SK-N-SH (cell line): ENCODE results near the gene ADGRA1. TPM values are rescaled to one million over a fixed set of nuclear protein-coding genes. Genes with fewer than 3 reads are reported as not detected.

Experiments used
- CTCF ChIA-PET: fragments of 300-600, 350-600 bp; formaldehyde crosslinking; extraction: SDS; loops from one replicate; lab custom pipeline; 2021; lab: Yijun Ruan, JAX
- POLR2A ChIA-PET: fragments of 350-600 bp; sonication (Branson Sonifier 250); formaldehyde crosslinking; extraction: SDS; loops from one replicate; lab custom pipeline; 2020; ENCODE audit warnings: antibody characterized with exemption, inconsistent platforms; lab: Yijun Ruan, JAX
- DNase-seq: peaks from one replicate; pipeline ENCODE4 v3.0.0; 2012
- H2AFZ ChIP-seq: fragments of 200-600 bp; sonication (generic); 2 replicates; pipeline ENCODE4 v1.8.1; 2016; ENCODE audit warnings: antibody characterized with exemption, mild to moderate bottlenecking, low read depth
- H3F3A ChIP-seq: fragments of 200-600 bp; sonication (generic); replicated peaks from 2 replicates; pipeline ENCODE3; 2016; ENCODE audit warnings: antibody characterized with exemption, mild to moderate bottlenecking; ENCODE audit not compliant: insufficient read depth
- H3K27ac ChIP-seq, 2 experiments: fragments of 200-500 bp in 1 of 2; fragments of 200-600 bp in 1 of 2; sonication (Bioruptor generic) in 1 of 2; sonication (generic), shearing (Covaris generic) in 1 of 2; 2 replicates each; pipeline versions ENCODE4 v1.5.1 to v1.6.1; 2014 to 2016; ENCODE audit warnings: low read depth in 2 of 2, inconsistent platforms in 1 of 2, low read length in 1 of 2, mild to moderate bottlenecking in 1 of 2, mixed read lengths in 1 of 2
- H3K27me3 ChIP-seq: fragments of 200-600 bp; sonication (generic), shearing (Covaris generic); 2 replicates; pipeline ENCODE4 v1.6.1; 2016; ENCODE audit warnings: mixed run types; ENCODE audit not compliant: insufficient read depth
- H3K36me3 ChIP-seq, 2 experiments: fragments of 200-500 bp in 1 of 2; fragments of 200-600 bp in 1 of 2; sonication (Bioruptor generic) in 1 of 2; sonication (generic) in 1 of 2; replicated peaks in 1 of 2; 2 replicates each; pipeline versions ENCODE3 to v1.5.1; 2014 to 2016; ENCODE audit warnings: low read length in 1 of 2, mild to moderate bottlenecking in 1 of 2; ENCODE audit not compliant: insufficient read depth in 2 of 2, control insufficient read depth in 1 of 2
- H3K4me1 ChIP-seq, 2 experiments: fragments of 200-500 bp in 1 of 2; fragments of 200-600 bp in 1 of 2; sonication (Bioruptor generic) in 1 of 2; sonication (generic), shearing (Covaris generic) in 1 of 2; 2 replicates each; pipeline versions ENCODE4 v1.5.1 to v1.6.1; 2014 to 2016; ENCODE audit warnings: low read depth in 1 of 2, low read length in 1 of 2, mixed run types in 1 of 2; ENCODE audit not compliant: insufficient read depth in 2 of 2, control insufficient read depth in 1 of 2
- H3K4me2 ChIP-seq: fragments of 200-600 bp; sonication (generic), shearing (Covaris generic); 2 replicates; pipeline ENCODE4 v1.6.1; 2017; ENCODE audit warnings: mixed run types
- H3K4me3 ChIP-seq, 2 experiments: fragments of 200-500 bp in 1 of 2; fragments of 200-600 bp in 1 of 2; sonication (Bioruptor generic) in 1 of 2; sonication (generic), shearing (Covaris generic) in 1 of 2; 2 replicates each; pipeline versions ENCODE4 v1.5.1 to v1.8.1; 2014 to 2016; ENCODE audit warnings: low read depth in 2 of 2, inconsistent platforms in 1 of 2, low read length in 1 of 2, mild to moderate bottlenecking in 1 of 2, mixed read lengths in 1 of 2, moderate library complexity in 1 of 2
- H3K79me2 ChIP-seq: fragments of 200-600 bp; sonication (generic); 2 replicates; pipeline ENCODE4 v1.8.1; 2017; ENCODE audit warnings: mild to moderate bottlenecking; ENCODE audit not compliant: insufficient read depth
- H3K9ac ChIP-seq: fragments of 200-600 bp; sonication (generic); 2 replicates; pipeline ENCODE4 v1.6.1; 2017; ENCODE audit warnings: mixed run types
- H3K9me2 ChIP-seq: fragments of 200-600 bp; sonication (generic); 2 replicates; pipeline ENCODE4 v1.6.1; 2017; ENCODE audit warnings: mixed run types
- H3K9me3 ChIP-seq: fragments of 200-600 bp; sonication (generic); 2 replicates; pipeline ENCODE4 v1.6.1; 2017; ENCODE audit warnings: mixed run types, mild to moderate bottlenecking, moderate library complexity
- H4K20me1 ChIP-seq: fragments of 200-600 bp; sonication (generic); 2 replicates; pipeline ENCODE4 v1.6.1; 2017; ENCODE audit warnings: mild to moderate bottlenecking, mixed run types; ENCODE audit not compliant: insufficient read depth
- EZH2phosphoT487 ChIP-seq: fragments of 200-600 bp; sonication (generic); IDR thresholded peaks from 2 replicates; pipeline ENCODE4 v1.6.1; 2017; ENCODE audit warnings: low read depth, mixed run types, mild to moderate bottlenecking, antibody characterized with exemption, moderate library complexity, borderline replicate concordance
- FOSL2 ChIP-seq: IDR thresholded peaks from 2 replicates; pipeline ENCODE4 v1.4.0; 2012; ENCODE audit warnings: low read depth, mild to moderate bottlenecking, moderate library complexity, borderline replicate concordance
- FOXJ3 ChIP-seq: sonication (generic); formaldehyde crosslinking; IDR thresholded peaks from 2 replicates; pipeline ENCODE4 v1.5.1; 2020; ENCODE audit warnings: mild to moderate bottlenecking, missing genetic modification reagents
- FOXM1 ChIP-seq: IDR thresholded peaks from 2 replicates; pipeline ENCODE4 v1.4.0; 2012; ENCODE audit warnings: low read depth, mild to moderate bottlenecking
- GABPA ChIP-seq: IDR thresholded peaks from 2 replicates; pipeline ENCODE4 v1.4.0; 2012; ENCODE audit warnings: low read depth, mild to moderate bottlenecking
- GATA2 ChIP-seq: sonication (generic); formaldehyde crosslinking; IDR thresholded peaks from 2 replicates; pipeline ENCODE4 v1.5.0; 2020; ENCODE audit warnings: mild to moderate bottlenecking, missing genetic modification reagents
- MAX ChIP-seq: IDR thresholded peaks from 2 replicates; pipeline ENCODE4 v1.4.0; 2012; ENCODE audit warnings: low read depth
- MEF2A ChIP-seq: IDR thresholded peaks from 2 replicates; pipeline ENCODE4 v1.4.0; 2012; ENCODE audit warnings: low read depth, borderline replicate concordance
- MXI1 ChIP-seq: IDR thresholded peaks from 2 replicates; pipeline ENCODE4 v1.6.1; 2012; ENCODE audit warnings: mild to moderate bottlenecking, low read depth, low read length, improper control_type of control experiment
- NRF1 ChIP-seq: IDR thresholded peaks from 2 replicates; pipeline ENCODE4 v1.6.1; 2012; ENCODE audit warnings: low read depth, mild to moderate bottlenecking, low read length
- POLR2AphosphoS5 ChIP-seq: IDR thresholded peaks from 2 replicates; pipeline ENCODE4 v1.6.1; 2012; ENCODE audit warnings: low read depth, low read length
- RAD21 ChIP-seq: IDR thresholded peaks from 2 replicates; pipeline ENCODE4 v1.6.1; 2012; ENCODE audit warnings: mild to moderate bottlenecking, low read length
- RCOR1 ChIP-seq: fragments of 150-350 bp; IDR thresholded peaks from 2 replicates; pipeline ENCODE4 v1.6.1; 2017; ENCODE audit warnings: antibody characterized with exemption, low read length
- RFX5 ChIP-seq: IDR thresholded peaks from 2 replicates; pipeline ENCODE4 v1.6.1; 2012; ENCODE audit warnings: mild to moderate bottlenecking, improper control_type of control experiment, low read length
- SIN3A ChIP-seq: IDR thresholded peaks from 2 replicates; pipeline ENCODE4 v1.6.1; 2012; ENCODE audit warnings: low read depth, mild to moderate bottlenecking, low read length, moderate library complexity, borderline replicate concordance
- TCF12 ChIP-seq: IDR thresholded peaks from 2 replicates; pipeline ENCODE4 v1.4.0; 2012
- YY1 ChIP-seq: IDR thresholded peaks from 2 replicates; pipeline ENCODE4 v1.4.0; 2012; ENCODE audit warnings: low read depth, mild to moderate bottlenecking
- WGBS: methylation state at CpG from one replicate; pipeline ENCODE4 v1.1.6; 2017; ENCODE audit warnings: low lambda C conversion rate; 5-methylcytosine and 5-hydroxymethylcytosine counted together
- polyA plus RNA-seq, 3 experiments: library from polyadenylated mRNA; depleted of rRNA; stranded (reverse); fragments of >200 nt; gene quantifications; 2 replicates each; pipeline ENCODE4 v1.2.3, GENCODE V29; 2012
- TF ChIP-seq, protein P1 (sequence below): IDR thresholded peaks from 2 replicates; pipeline ENCODE4 v1.4.0; 2012; ENCODE audit warnings: low read depth, borderline replicate concordance
- TF ChIP-seq, protein P2 (sequence below): IDR thresholded peaks from 2 replicates; pipeline ENCODE4; 2012
- TF ChIP-seq, protein P3 (sequence below): IDR thresholded peaks from 2 replicates; pipeline ENCODE4 v1.6.1; 2012; ENCODE audit warnings: mild to moderate bottlenecking, low read depth, low read length, moderate library complexity

Gene ADGRA1
- polyA plus RNA-seq, 1 of the 3 experiments (the other 2 are of a cell fraction), result not detected

GRCh38 chr10:133056001-133056400, 31.7 kb upstream of the ADGRA1 start:
- POLR2A ChIA-PET, result no interaction called here
- Histone ChIP-seq H3K27me3 (no peaks in the 10 kb centered on the region), H4K20me1 (no peaks in the 10 kb centered on the region), H3K9ac (no peak overlapping the region), H3K36me3 (no peaks in the 10 kb centered on the region), H3K79me2 (no peaks in the 10 kb centered on the region), H3K9me3 (no peaks in the 10 kb centered on the region), H3K4me2 (no peak overlapping the region), H3K9me2 (no peaks in the 10 kb centered on the region), H3K4me1 (no peaks in the 10 kb centered on the region; a peak in 1 of 4 replicates), H3F3A (no peaks in the 10 kb centered on the region), H3K4me3 (no peak overlapping the region), H2AFZ (no peak overlapping the region), H3K27ac (no peak overlapping the region)
- DNase-seq, result no peak
- TF ChIP-seq GATA2, result no peak
- no peak for TF ChIP-seq YY1
- TF ChIP-seq RFX5, result no peak
- TF ChIP-seq RAD21, result no peak
- TF ChIP-seq, protein P1, sequence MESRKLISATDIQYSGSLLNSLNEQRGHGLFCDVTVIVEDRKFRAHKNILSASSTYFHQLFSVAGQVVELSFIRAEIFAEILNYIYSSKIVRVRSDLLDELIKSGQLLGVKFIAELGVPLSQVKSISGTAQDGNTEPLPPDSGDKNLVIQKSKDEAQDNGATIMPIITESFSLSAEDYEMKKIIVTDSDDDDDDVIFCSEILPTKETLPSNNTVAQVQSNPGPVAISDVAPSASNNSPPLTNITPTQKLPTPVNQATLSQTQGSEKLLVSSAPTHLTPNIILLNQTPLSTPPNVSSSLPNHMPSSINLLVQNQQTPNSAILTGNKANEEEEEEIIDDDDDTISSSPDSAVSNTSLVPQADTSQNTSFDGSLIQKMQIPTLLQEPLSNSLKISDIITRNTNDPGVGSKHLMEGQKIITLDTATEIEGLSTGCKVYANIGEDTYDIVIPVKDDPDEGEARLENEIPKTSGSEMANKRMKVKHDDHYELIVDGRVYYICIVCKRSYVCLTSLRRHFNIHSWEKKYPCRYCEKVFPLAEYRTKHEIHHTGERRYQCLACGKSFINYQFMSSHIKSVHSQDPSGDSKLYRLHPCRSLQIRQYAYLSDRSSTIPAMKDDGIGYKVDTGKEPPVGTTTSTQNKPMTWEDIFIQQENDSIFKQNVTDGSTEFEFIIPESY, result no peak
- TF ChIP-seq RCOR1, result no peak
- TF ChIP-seq, protein P2, sequence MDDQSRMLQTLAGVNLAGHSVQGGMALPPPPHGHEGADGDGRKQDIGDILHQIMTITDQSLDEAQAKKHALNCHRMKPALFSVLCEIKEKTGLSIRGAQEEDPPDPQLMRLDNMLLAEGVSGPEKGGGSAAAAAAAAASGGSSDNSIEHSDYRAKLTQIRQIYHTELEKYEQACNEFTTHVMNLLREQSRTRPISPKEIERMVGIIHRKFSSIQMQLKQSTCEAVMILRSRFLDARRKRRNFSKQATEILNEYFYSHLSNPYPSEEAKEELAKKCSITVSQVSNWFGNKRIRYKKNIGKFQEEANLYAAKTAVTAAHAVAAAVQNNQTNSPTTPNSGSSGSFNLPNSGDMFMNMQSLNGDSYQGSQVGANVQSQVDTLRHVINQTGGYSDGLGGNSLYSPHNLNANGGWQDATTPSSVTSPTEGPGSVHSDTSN, result no peak
- TF ChIP-seq MXI1, result no peak
- no peak for TF ChIP-seq SIN3A
- TF ChIP-seq NRF1, result no peak
- 53% methylated on average over 7 of the region's 13 CpGs for WGBS
- CTCF ChIA-PET, result no interaction called here

DNA sequence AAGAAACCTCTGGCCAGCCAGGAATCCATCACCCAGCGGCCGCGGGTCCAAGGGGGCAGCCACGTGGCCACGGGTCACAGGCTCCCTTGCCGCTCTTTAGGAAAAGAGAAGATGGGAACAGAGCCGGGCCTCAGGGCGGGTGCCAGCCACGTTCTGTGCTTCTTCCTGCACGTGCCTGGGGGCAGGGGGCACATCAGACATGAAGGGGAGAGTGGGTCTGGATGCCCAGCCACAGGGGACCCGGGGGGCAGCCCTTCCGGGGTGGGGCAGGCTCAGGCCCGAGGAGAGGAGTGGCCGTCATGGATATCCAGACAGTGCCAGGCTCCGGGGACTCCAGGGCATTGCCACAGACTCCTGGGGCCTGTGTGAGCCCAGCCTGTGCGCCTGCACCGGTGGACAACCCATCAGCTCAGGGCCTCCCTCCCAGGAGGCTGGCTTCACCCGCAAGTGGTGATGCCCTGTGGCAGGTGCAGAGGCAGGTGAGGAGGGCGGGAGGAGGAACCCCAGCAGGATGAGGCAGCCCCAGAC, 31.0 kb upstream of the ADGRA1 start:
- ChIA-PET POLR2A (no interaction called here), CTCF (no interaction called here)
- WGBS, result 44% methylated on average over 7 of the region's 19 CpGs
- Histone ChIP-seq H3F3A (no peaks in the 10 kb centered on the region), H4K20me1 (no peaks in the 10 kb centered on the region), H3K4me2 (no peak overlapping the region), H3K36me3 (no peaks in the 10 kb centered on the region), H3K79me2 (no peaks in the 10 kb centered on the region), H3K27me3 (no peaks in the 10 kb centered on the region), H2AFZ (no peak overlapping the region), H3K9ac (no peak overlapping the region), H3K27ac (no peak overlapping the region), H3K4me1 (no peaks in the 10 kb centered on the region; a peak in 1 of 4 replicates), H3K9me3 (no peaks in the 10 kb centered on the region), H3K9me2 (no peaks in the 10 kb centered on the region), H3K4me3 (no peak overlapping the region)
- DNase-seq, result no peak
- no peak for TF ChIP-seq RFX5
- no peak for TF ChIP-seq RCOR1
- TF ChIP-seq FOSL2, result no peak
- TF ChIP-seq MAX, result no peak
- no peak for TF ChIP-seq SIN3A
- no peak for TF ChIP-seq TCF12
- TF ChIP-seq, protein P1, result no peak
- TF ChIP-seq NRF1, result no peak
- TF ChIP-seq GABPA, result no peak
- no peak for TF ChIP-seq FOXM1
- no peak for TF ChIP-seq POLR2AphosphoS5
- TF ChIP-seq, protein P3, sequence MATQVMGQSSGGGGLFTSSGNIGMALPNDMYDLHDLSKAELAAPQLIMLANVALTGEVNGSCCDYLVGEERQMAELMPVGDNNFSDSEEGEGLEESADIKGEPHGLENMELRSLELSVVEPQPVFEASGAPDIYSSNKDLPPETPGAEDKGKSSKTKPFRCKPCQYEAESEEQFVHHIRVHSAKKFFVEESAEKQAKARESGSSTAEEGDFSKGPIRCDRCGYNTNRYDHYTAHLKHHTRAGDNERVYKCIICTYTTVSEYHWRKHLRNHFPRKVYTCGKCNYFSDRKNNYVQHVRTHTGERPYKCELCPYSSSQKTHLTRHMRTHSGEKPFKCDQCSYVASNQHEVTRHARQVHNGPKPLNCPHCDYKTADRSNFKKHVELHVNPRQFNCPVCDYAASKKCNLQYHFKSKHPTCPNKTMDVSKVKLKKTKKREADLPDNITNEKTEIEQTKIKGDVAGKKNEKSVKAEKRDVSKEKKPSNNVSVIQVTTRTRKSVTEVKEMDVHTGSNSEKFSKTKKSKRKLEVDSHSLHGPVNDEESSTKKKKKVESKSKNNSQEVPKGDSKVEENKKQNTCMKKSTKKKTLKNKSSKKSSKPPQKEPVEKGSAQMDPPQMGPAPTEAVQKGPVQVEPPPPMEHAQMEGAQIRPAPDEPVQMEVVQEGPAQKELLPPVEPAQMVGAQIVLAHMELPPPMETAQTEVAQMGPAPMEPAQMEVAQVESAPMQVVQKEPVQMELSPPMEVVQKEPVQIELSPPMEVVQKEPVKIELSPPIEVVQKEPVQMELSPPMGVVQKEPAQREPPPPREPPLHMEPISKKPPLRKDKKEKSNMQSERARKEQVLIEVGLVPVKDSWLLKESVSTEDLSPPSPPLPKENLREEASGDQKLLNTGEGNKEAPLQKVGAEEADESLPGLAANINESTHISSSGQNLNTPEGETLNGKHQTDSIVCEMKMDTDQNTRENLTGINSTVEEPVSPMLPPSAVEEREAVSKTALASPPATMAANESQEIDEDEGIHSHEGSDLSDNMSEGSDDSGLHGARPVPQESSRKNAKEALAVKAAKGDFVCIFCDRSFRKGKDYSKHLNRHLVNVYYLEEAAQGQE, result no peak
- TF ChIP-seq MEF2A, result no peak
- TF ChIP-seq EZH2phosphoT487, result no peak
- no peak for TF ChIP-seq FOXJ3 (CRISPR knock-in tag)
